ENCODE measurements around the gene VAV3. TPM values are rescaled to one million over a fixed set of nuclear protein-coding genes. Genes with fewer than 3 reads are reported as not detected.

VAV3 gene
- total and polyA plus RNA-seq, 2 of the 13 experiments (the other 11 are each of a cell fraction or from before 2014, with no cell fraction given) = 15.9 to 29.8 TPM

DNA sequence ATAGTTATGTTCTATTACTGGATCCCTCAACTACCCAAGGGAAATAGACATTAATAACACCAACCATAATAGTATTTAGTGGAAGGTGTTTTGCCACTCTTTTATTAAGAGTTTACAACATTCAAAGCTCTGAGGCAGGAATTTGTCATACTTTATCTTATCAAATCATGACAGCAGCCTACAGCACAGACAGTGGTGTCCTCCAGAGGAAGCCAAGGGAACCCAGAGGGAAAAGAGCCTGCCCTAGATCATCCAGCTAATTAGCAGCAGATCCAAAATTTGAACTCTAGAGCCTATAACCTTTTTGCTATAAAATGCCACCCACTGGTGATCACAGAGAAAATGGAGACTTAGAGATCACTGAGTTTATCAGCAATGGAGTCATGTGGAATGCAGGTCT is 18.2 kb downstream of the VAV3 start:
- TF ChIP-seq, protein P1, sequence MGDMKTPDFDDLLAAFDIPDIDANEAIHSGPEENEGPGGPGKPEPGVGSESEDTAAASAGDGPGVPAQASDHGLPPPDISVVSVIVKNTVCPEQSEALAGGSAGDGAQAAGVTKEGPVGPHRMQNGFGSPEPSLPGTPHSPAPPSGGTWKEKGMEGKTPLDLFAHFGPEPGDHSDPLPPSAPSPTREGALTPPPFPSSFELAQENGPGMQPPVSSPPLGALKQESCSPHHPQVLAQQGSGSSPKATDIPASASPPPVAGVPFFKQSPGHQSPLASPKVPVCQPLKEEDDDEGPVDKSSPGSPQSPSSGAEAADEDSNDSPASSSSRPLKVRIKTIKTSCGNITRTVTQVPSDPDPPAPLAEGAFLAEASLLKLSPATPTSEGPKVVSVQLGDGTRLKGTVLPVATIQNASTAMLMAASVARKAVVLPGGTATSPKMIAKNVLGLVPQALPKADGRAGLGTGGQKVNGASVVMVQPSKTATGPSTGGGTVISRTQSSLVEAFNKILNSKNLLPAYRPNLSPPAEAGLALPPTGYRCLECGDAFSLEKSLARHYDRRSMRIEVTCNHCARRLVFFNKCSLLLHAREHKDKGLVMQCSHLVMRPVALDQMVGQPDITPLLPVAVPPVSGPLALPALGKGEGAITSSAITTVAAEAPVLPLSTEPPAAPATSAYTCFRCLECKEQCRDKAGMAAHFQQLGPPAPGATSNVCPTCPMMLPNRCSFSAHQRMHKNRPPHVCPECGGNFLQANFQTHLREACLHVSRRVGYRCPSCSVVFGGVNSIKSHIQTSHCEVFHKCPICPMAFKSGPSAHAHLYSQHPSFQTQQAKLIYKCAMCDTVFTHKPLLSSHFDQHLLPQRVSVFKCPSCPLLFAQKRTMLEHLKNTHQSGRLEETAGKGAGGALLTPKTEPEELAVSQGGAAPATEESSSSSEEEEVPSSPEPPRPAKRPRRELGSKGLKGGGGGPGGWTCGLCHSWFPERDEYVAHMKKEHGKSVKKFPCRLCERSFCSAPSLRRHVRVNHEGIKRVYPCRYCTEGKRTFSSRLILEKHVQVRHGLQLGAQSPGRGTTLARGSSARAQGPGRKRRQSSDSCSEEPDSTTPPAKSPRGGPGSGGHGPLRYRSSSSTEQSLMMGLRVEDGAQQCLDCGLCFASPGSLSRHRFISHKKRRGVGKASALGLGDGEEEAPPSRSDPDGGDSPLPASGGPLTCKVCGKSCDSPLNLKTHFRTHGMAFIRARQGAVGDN (CRISPR knock-in tag; IDR thresholded peaks at IDR 0.05) = no peak
- TF ChIP-seq SKI (IDR thresholded peaks at IDR 0.05; ENCODE audit: partially characterized antibody) (no peak), ZNF660 (CRISPR knock-in tag; IDR thresholded peaks at IDR 0.05; ENCODE audit: borderline replicate concordance, low read depth) (no peak)
- TF ChIP-seq, protein P2, sequence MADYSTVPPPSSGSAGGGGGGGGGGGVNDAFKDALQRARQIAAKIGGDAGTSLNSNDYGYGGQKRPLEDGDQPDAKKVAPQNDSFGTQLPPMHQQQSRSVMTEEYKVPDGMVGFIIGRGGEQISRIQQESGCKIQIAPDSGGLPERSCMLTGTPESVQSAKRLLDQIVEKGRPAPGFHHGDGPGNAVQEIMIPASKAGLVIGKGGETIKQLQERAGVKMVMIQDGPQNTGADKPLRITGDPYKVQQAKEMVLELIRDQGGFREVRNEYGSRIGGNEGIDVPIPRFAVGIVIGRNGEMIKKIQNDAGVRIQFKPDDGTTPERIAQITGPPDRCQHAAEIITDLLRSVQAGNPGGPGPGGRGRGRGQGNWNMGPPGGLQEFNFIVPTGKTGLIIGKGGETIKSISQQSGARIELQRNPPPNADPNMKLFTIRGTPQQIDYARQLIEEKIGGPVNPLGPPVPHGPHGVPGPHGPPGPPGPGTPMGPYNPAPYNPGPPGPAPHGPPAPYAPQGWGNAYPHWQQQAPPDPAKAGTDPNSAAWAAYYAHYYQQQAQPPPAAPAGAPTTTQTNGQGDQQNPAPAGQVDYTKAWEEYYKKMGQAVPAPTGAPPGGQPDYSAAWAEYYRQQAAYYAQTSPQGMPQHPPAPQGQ (CRISPR knock-in tag; IDR thresholded peaks at IDR 0.05; ENCODE audit: borderline replicate concordance) = no peak
- TF ChIP-seq, protein P3, sequence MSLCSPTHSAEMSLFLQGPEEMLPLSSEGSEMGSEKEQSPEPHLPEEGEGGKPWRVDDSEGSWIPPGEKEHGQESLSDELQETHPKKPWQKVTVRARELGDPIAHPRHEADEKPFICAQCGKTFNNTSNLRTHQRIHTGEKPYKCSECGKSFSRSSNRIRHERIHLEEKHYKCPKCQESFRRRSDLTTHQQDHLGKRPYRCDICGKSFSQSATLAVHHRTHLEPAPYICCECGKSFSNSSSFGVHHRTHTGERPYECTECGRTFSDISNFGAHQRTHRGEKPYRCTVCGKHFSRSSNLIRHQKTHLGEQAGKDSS (CRISPR knock-in tag; IDR thresholded peaks at IDR 0.05; ENCODE audit: borderline replicate concordance, low read depth) = no peak
- H3K4me3 ChIP-seq (replicated peaks in 1 of 3; ENCODE audit: insufficient read depth in 1 of 3, low read depth in 2 of 3, low read length in 3 of 3) = no peak overlapping the region
- CTCF ChIA-PET (ENCODE audit: low intra/inter-chr PET ratio, low total read pairs) = no interaction called here
- in situ Hi-C loops (cut with HindIII; ENCODE audit: extremely low pct_ligation_motif_present, low pct_unique_long_range_greater_than_20kb) = no loop called here
- H3K27ac ChIP-seq (ENCODE audit: extremely low read length, insufficient read depth, low read length) = no peak overlapping the region
- no peak overlapping the region for H3K4me2 ChIP-seq (ENCODE audit: low read depth, low read length)
- H3K9me3 ChIP-seq (ENCODE audit: low read length) = no peaks in the 10 kb centered on the region
- POLR2A ChIA-PET = no interaction called here
- no peaks in the 10 kb centered on the region for H3K36me3 ChIP-seq (replicated peaks in 1 of 2; ENCODE audit: control insufficient read depth in 1 of 2, insufficient read depth in 2 of 2, low read length in 2 of 2)
- no TSS peak for BruUV-seq (replicated peaks)
- no peak for ATAC-seq
- FAIRE-seq = no peak
- H4K20me1 ChIP-seq (ENCODE audit: insufficient read depth, low read length) = no peaks in the 10 kb centered on the region
- H2AFZ ChIP-seq (ENCODE audit: low read length) = no peak overlapping the region
- no peak overlapping the region for H3K9ac ChIP-seq (ENCODE audit: insufficient read depth, low read depth, low read length)
- no peak for DNase-seq (ENCODE audit: low spot score)
- intact Hi-C loops (cut with micrococcal nuclease; ENCODE audit: unreplicated experiment) = no loop called here
- H3K79me2 ChIP-seq (ENCODE audit: insufficient read depth, low read length) = no peaks in the 10 kb centered on the region
- no peaks in the 10 kb centered on the region for H3K4me1 ChIP-seq (ENCODE audit: insufficient read depth, low read length)
- H3K27me3 ChIP-seq (ENCODE audit: control insufficient read depth in 1 of 2, insufficient read depth in 2 of 2, low read length in 2 of 2) = no peaks in the 10 kb centered on the region
